HG03521 (cell line): ENCODE measurements around the gene DENND5A.

Source experiments
- ATAC-seq: cut with Tn5 transposase; IDR thresholded peaks from one replicate; pipeline ENCODE4 v1.9.1; 2021; ENCODE audit warnings: mild to moderate bottlenecking, moderate library complexity; ENCODE audit not compliant: unreplicated experiment

The DENND5A gene

GRCh38 chr11:9265211-9266131 is at the start of gene DENND5A:
Gene DENND5A, minus strand, starts transcription at chr11:9265350. Its CDS starts 281 bp downstream, at chr11:9265069.
- peak; percentile 39 for ATAC-seq

- peak; percentile 97 for ATAC-seq
These were observed 49.3 kb upstream of the DENND5A start, which contains the start of gene TMEM41B for GRCh38 chr11:9314291-9315077. Gene TMEM41B, minus strand, starts transcription at chr11:9314593. Its CDS starts 152 bp downstream, at chr11:9314441.

GRCh38 chr11:9313648-9314290 is 48.6 kb upstream of the DENND5A start:
- ATAC-seq = peak; percentile 1

GRCh38 chr11:9310485-9311090 is 45.4 kb upstream of the DENND5A start:
- ATAC-seq = no peak

GRCh38 chr11:9304178-9304577 is 39.0 kb upstream of the DENND5A start:
- no peak for ATAC-seq

GRCh38 chr11:9302448-9302847 is 37.3 kb upstream of the DENND5A start:
- ATAC-seq = no peak

GRCh38 chr11:9301720-9302119 is 36.6 kb upstream of the DENND5A start:
- ATAC-seq = no peak

GRCh38 chr11:9293646-9294045 is 28.5 kb upstream of the DENND5A start:
- no peak for ATAC-seq

- ATAC-seq = no peak
These were observed 20.9 kb upstream of the DENND5A start for GRCh38 chr11:9285850-9286587.

GRCh38 chr11:9280655-9281301 is 15.6 kb upstream of the DENND5A start:
- ATAC-seq = peak; percentile 86

GRCh38 chr11:9277176-9277575 is 12.0 kb upstream of the DENND5A start:
- no peak for ATAC-seq

- no peak for ATAC-seq
These were observed 11.4 kb upstream of the DENND5A start for GRCh38 chr11:9276571-9276970.

- ATAC-seq = no peak
These were observed 9.5 kb upstream of the DENND5A start for GRCh38 chr11:9274499-9275258.

GRCh38 chr11:9273376-9274336 is 8.5 kb upstream of the DENND5A start:
- no peak for ATAC-seq

- ATAC-seq = no peak
These were observed 4.4 kb upstream of the DENND5A start for GRCh38 chr11:9269492-9270013.

- no peak for ATAC-seq
These were observed 2.5 kb upstream of the DENND5A start for GRCh38 chr11:9267680-9268079.

GRCh38 chr11:9266926-9267325 is 1.8 kb upstream of the DENND5A start:
- ATAC-seq = no peak
